T1000 (cell line): ENCODE measurements around the gene C19orf25.

ENCODE experiments used
- DNase-seq: peaks from one replicate; lab custom pipeline; 2025; ENCODE audit warnings: mixed read lengths; lab: John Stamatoyannopoulos, UW

The C19orf25 gene

DNA sequence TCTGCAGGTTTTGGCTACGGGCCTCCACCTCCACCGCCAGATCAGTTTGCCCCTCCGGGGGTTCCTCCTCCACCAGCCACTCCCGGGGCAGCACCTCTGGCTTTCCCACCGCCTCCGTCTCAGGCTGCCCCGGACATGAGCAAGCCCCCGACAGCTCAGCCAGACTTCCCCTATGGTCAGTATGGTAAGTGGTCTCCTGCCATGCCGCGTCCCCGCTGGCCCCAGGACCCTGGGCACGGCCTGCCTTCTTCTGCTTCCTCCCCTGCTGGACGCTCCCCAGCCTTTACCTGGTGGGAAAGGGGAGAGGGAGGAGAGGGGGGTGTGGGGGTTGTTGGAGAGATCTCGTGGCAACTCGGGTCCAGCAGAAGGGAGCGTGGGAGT is 46.5 kb downstream of the C19orf25 start:
- no peak for DNase-seq

DNA sequence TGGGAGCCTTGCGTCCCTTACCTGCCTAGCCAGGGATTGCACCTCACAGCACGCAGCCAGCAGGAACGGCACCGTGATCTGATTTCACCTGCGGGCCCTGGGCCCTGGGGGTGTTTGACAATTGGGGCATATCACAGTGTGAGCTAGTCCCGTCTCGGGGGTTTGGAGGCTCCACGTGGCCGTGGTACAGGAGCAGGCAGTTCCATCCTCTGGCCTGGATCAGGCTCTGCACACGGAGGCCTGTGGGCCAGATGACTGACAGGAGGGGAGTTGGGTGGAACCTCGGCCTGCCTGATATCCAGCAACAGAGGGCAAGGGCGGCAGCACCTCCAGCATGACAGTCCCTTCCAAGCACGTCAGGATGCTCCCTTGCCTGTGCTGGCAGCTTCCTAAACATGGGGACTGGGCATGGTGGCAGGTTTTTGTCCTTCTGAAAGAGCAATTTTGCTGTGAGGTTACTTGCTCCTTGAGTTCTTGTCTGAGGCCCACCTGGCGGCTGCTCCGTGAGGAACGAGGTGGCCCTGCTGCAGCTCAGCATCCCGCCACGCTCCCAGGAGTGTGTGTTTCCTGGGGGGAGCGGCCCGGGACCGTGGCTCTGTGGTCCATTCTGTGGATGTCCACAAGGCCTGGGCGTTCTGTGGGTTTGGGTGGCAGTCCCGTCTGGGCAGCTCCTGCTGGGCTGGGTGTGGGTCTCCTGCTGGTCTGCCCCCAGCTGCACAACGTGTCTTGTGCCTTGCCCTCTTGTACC is 47.1 kb downstream of the C19orf25 start:
- DNase-seq, result no peak

DNA sequence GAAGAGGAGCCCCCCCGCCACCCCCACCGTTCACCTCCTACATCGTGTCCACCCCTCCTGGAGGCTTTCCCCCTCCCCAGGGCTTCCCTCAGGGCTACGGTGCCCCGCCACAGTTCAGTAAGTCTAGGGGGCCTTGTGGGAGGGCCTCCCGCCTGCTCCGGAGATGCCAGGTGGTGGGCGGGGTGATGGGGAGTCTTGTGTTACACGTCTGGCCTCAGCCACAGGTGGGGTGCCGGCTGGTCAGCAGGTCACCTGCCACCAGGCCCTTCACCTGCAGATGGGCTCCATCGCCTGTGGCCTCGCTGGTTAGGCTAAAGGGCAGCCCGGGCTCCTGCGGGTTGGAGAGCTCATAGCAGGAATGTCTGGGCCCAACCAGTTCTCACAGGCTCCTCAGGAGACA is 48.8 kb downstream of the C19orf25 start:
- no peak for DNase-seq

DNA sequence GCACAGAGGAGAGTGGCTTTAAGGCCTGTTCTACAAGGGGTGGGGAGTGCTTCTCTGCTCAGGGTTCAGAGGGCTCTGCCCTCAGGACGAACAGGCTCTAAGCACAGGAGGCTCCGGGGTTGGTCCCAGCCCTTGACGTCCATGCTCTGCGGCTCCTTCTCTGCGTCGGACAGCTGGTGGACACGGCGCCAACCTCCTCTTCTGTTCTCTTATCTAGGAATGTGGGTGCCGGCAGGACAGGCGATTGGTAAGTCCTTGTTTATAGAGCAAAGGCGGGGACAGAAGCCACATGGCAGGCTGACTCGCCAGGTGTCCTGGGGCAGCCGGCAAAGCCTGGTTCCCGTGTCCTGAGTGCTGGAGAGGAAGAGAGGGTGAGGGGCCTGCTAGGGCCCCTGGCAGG is 49.3 kb downstream of the C19orf25 start:
- DNase-seq, result no peak

DNA sequence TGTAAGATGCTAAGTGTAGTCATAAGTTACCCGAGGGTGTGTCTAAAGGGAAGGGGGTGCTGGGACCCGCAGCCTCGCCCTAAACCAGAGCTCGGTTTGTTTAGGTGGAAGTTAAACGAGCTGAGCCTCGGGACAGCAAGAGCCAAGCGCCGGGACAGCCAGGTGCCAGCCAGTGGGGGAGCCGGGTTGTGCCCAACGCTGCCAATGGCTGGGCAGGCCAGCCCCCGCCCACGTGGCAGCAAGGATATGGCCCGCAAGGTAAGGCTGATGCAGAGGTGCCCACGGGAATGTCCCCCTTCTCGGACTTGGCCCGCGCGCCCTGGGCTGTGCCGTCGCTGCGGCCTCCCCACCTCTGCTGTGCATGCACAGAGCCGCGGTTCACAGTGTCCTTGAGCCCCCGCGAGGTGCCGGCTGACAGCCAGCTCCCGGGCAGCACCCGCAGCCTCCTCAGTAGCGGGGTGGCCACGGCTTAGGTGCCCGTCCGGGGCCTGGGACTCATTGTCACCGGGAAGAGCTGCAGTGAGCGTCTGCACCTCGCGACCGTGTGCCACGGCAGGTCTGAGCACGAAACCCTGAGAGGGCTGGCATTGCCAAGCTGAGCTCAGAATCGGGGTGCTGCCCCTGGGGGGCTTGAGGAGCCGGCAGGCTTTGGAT is 50.1 kb downstream of the C19orf25 start:
- DNase-seq, result no peak

DNA sequence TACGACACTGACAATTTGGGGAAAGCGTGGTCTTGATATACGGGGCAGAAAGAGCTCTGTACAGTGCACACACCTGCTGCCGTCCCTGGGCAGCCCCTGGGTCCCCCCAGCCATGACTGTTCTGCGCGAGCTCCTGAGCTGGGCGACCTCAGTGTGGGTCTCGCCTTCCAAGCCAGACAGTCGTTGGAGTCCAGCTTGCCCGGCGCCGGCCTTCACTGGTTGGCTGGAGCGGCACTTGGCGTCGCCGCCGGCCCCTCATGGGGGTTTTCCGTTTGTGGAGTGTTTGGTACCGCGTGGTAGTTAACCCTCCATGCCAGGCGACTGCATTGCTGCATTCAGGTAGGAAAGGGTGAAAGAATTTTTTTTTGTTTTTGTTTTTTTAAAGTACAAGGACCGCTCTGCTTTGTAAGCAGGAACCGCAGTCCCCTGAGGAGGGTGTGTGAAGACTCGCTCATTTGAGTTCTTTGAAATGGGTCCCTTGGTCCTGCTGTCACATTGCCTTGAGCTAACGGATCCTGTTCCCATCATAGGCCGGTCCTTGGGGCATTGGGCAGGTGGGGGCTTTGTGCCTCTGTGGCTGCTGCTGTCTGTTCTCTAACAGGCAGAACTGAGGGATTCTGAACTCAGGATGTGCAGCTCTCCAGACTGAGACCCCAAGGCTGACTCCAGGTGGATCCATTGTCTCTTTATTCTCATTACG is 51.6 kb downstream of the C19orf25 start:
- DNase-seq, result no peak

DNA sequence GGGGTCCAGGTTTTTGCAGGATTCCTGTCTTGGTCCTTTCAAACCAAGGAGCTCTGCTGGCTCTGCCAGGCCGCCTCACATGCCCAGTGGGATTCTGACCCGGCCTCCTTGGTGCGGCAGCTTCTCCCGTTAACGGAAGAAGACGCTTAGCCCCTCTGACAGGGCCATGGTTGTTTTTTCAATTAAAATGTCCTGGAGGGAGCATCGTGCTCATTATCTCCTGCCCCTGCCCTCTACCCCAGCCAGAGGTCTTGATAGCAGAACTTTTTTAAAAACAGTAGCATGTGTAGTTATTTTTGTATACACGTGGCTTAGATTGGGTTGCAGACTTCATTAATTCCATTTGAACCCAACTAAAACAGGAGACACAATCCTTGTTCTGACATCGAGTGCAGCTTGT is 52.3 kb downstream of the C19orf25 start:
- DNase-seq, result no peak

DNA sequence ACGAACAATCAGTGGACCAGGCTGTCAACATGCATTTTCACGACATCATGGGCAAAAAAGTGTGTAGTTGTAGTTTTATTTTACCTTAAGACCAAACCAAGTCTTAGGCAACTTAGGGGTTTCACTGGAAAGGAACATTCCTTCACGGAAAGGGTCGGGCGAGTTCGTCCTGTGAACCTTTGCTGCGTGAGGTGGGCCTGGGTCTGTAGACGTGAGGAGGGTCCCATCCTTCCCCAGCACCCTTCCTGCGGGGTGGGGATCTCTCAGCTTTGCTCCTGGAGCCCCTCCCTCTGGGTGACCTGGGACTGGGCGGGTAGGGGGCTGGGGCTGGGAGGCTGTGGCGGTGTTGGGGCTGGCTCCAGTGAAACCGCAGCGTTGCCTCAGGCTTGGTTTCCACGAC is 53.1 kb downstream of the C19orf25 start:
- DNase-seq, result no peak

DNA sequence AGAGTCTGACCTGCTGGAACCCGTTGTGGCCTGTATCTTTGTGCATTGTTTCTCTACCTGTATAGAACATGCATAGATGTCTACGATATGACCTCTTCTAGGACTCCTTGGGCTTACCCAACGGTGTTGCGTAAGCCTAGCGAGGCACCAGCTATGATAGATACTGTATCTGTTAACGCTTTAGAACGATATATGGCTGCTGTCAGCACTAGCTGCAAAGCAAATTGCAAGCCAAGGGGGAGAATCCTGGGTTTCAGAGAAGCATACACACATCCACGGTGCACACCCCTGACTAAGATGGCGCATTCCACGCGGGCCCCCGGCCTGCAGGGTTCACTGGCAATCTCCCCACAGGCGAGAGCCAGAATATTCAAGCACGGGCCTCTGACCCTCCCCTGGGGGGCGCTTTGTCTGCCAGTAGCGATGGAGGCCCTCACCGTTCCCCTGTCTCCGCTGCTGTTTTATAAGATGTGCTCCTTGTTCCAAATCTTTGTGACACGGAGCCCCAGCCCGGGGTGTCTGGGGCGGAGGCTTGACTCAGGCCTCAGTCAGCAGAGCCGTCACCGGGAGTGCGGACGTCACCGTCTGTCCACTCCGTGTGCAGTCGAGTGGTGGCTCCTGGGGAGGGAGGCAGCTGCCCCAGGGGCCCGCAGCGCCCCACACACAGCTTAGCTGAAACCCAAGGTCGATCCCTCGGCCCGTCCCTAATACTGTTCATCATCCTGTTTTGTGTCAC is 53.7 kb downstream of the C19orf25 start:
- DNase-seq, result no peak

DNA sequence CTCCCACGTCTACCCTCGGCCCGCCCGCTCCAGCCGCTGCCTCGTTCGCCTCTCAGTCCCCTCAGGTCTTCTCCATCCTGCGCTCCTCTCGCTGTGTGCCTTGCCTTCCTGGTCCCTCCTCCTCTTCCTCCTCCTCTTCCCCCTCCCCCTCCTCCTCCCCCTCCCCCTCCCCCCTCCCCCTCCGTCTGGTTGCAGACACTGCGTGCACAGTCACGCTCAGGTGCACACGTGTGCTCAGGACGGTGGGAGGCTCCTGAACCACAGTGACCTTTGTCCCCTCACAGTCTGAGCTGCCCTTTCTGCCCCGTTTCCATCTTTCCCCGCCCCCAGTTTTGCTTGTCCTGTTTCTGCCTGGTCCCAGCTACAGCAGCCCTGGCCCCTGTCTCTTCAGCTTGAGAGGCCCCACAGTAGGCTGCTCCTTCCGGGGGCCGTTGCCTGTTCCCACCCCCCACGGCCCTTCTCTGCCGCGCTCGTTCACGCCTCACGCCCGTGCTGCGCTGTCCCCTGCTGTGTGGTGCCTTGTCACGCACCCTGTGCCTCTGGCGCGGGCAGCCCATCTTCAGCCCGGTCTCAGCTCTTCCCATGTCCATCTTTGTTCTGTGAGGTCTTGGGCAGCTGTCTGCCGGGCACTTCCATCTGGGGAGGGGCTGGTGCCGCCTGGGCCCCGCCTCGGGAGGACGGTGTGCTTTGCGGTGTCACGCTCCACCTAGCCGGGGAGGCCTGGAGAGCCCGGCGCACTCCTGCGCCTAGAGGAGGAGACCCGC is 54.6 kb downstream of the C19orf25 start:
- no peak for DNase-seq

DNA sequence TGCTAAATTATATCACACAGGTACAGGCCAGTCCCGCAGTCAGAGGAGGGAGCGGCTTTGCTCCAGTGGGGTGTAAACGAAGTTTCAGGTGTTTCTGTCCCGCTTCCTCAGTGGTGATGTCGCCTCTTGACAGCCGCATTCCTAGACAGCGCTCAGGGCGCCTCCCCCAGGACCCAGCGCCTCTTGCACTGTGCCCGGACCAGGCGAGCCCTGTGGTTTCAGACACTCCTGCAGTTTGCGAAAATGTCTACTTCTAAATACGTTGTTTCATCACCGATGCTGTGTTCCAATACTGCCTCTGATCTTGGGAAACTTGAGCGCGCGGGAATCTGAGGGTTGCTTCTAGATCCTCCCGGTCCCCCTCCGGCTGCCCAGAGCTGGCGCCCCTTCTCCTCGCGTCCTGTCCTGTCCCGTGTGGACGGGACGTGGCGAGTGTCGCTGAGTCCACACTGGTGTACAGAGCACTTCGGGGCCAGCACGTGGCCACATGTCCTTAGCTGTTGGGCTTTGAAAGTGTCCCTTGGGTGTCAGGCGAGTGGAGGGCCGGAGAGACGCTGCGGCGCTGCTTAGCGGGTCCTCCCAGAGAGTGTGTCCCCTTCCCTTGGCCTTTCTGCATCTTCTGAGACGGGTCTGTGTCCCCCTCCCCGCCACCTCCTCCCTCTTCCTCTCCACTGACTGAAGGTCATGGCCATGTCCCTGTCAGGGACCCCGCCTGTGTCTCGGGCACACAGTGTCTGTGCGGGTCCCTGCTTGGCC is 55.4 kb downstream of the C19orf25 start:
- no peak for DNase-seq
